Fibroblast of lung (primary cell): ENCODE results near the gene CH25H.

Experiments
- CTCF ChIP-seq, 2 donors: IDR thresholded peaks in 1 of 2; conservative IDR thresholded peaks in 1 of 2; 1 replicate in 1 of 2; 2 replicates in 1 of 2; pipeline ENCODE4 v1.5.1; 2011 to 2012; ENCODE audit warnings: low read length in 2 of 2, control low read depth in 1 of 2, inconsistent platforms in 1 of 2, low read depth in 1 of 2, mild to moderate bottlenecking in 1 of 2
- EZH2 ChIP-seq: IDR thresholded peaks from 2 replicates; pipeline ENCODE4 v1.5.1; 2012; ENCODE audit warnings: low read length, control low read depth, mild to moderate bottlenecking; ENCODE audit errors: missing control alignments

- no peak for TF ChIP-seq CTCF (conservative IDR thresholded peaks at IDR 0.05 in 1 of 2, IDR thresholded peaks at IDR 0.05 in 1 of 2; ENCODE audit: low read depth in 1 of 2, low read length in 2 of 2)
- TF ChIP-seq EZH2, result no peak
These were observed 21.8 kb upstream of the CH25H start for GRCh38 chr10:89228962-89229361.
